Measurements from ENCODE around the gene MBNL1.
A peak's percentile ranks its signal among the peaks of the same experiment; 100 is the strongest.

The MBNL1 gene

GRCh38 chr3:152256851-152257562, 11.7 kb upstream of the MBNL1 start:
- TF ChIP-seq CTCF (IDR thresholded peaks at IDR 0.05; ENCODE audit: low read depth, low read length, missing control alignments), result no peak
- in situ Hi-C loops (cut with HindIII; ENCODE audit: low sequenced_read_pairs), result no loop called here
- DNase-seq (ENCODE audit: low read depth), result no peak
- no peak overlapping the region for H3K4me3 ChIP-seq (ENCODE audit: low read depth, low read length)

GRCh38 chr3:152257563-152258035, 11.1 kb upstream of the MBNL1 start:
- H3K4me3 ChIP-seq (ENCODE audit: low read depth, low read length), result no peak overlapping the region
- in situ Hi-C loops (cut with HindIII; ENCODE audit: low sequenced_read_pairs), result no loop called here
- DNase-seq (ENCODE audit: low read depth), result no peak
- no peak for TF ChIP-seq CTCF (IDR thresholded peaks at IDR 0.05; ENCODE audit: low read depth, low read length, missing control alignments)

- DNase-seq (ENCODE audit: low read depth), result peak; percentile 83
- H3K4me3 ChIP-seq (ENCODE audit: low read depth, low read length), result no peak overlapping the region
- in situ Hi-C loops (cut with HindIII; ENCODE audit: low sequenced_read_pairs), result no loop called here
- no peak for TF ChIP-seq CTCF (IDR thresholded peaks at IDR 0.05; ENCODE audit: low read depth, low read length, missing control alignments)
These were observed 10.0 kb upstream of the MBNL1 start for GRCh38 chr3:152258448-152259393.

GRCh38 chr3:152259468-152259867, 9.3 kb upstream of the MBNL1 start:
- H3K4me3 ChIP-seq (ENCODE audit: low read depth, low read length), result no peak overlapping the region
- in situ Hi-C loops (cut with HindIII; ENCODE audit: low sequenced_read_pairs), result no loop called here
- no peak for TF ChIP-seq CTCF (IDR thresholded peaks at IDR 0.05; ENCODE audit: low read depth, low read length, missing control alignments)
- no peak for DNase-seq (ENCODE audit: low read depth)

- no peak for DNase-seq (ENCODE audit: low read depth)
- in situ Hi-C loops (cut with HindIII; ENCODE audit: low sequenced_read_pairs), result no loop called here
- no peak for TF ChIP-seq CTCF (IDR thresholded peaks at IDR 0.05; ENCODE audit: low read depth, low read length, missing control alignments)
- no peak overlapping the region for H3K4me3 ChIP-seq (ENCODE audit: low read depth, low read length)
These were observed 8.7 kb upstream of the MBNL1 start for GRCh38 chr3:152260026-152260425.

GRCh38 chr3:152260529-152260928, 8.2 kb upstream of the MBNL1 start:
- DNase-seq (ENCODE audit: low read depth), result no peak
- in situ Hi-C loops (cut with HindIII; ENCODE audit: low sequenced_read_pairs), result no loop called here
- TF ChIP-seq CTCF (IDR thresholded peaks at IDR 0.05; ENCODE audit: low read depth, low read length, missing control alignments), result no peak
- no peak overlapping the region for H3K4me3 ChIP-seq (ENCODE audit: low read depth, low read length)
